ENCODE results near the gene ARHGAP9. TPM values are rescaled to one million over a fixed set of nuclear protein-coding genes. Genes with fewer than 3 reads are reported as not detected.
"Not testable (repeated sequence)": the region's sequence is repeated elsewhere in the genome, so short reads cannot be mapped to it uniquely, and the experiment has no call there.

The ARHGAP9 gene
- total RNA-seq, 1 experiment from 2014 or later: 0.92 TPM

GRCh38 chr12:57444744-57445143, 34.9 kb downstream of the ARHGAP9 start:
- Histone ChIP-seq H3K36me3 (ENCODE audit: control insufficient read depth, insufficient read depth, low read length) (no peaks in the 10 kb centered on the region), H3K27me3 (ENCODE audit: control insufficient read depth, insufficient read depth, low read length) (no peaks in the 10 kb centered on the region), H3K4me1 (ENCODE audit: control insufficient read depth, insufficient read depth, low read length) (no peaks in the 10 kb centered on the region), H3K27ac (ENCODE audit: low read length) (no peak overlapping the region), H3K4me3 (ENCODE audit: low read depth in 2 of 2, low read length in 2 of 2) (no peak overlapping the region), H3K9me3 (ENCODE audit: control insufficient read depth, insufficient read depth, low read depth, low read length) (no peaks in the 10 kb centered on the region)
- TF ChIP-seq SIN3A (IDR thresholded peaks at IDR 0.05; ENCODE audit: borderline replicate concordance, insufficient read depth, low read depth, low read length) (no peak), CTCF (IDR thresholded peaks at IDR 0.05) (no peak), TCF7L2 (IDR thresholded peaks at IDR 0.05; ENCODE audit: low read depth, low read length) (no peak), REST (IDR thresholded peaks at IDR 0.05; ENCODE audit: insufficient read depth in 1 of 2, low read depth in 2 of 2, low read length in 1 of 2) (no peak), POLR2AphosphoS5 (IDR thresholded peaks at IDR 0.05; ENCODE audit: low read depth, low read length) (no peak)
- ChIA-PET POLR2A (no interaction called here), CTCF (no interaction called here)
- intact Hi-C loops (cut with micrococcal nuclease; ENCODE audit: unreplicated experiment) (no loop called here), in situ Hi-C loops (cut with HindIII; ENCODE audit: low pct_unique_long_range_greater_than_20kb, low sequenced_read_pairs) (no loop called here)
- ATAC-seq (no peak), DNase-seq (ENCODE audit: low read depth, low spot score) (no peak)
- BruUV-seq (replicated peaks): no TSS peak

GRCh38 chr12:57444337-57444736, 35.3 kb downstream of the ARHGAP9 start:
- ATAC-seq; H3K27ac ChIP-seq (ENCODE audit: low read length); BruUV-seq (replicated peaks); H3K4me3 ChIP-seq (ENCODE audit: low read depth in 2 of 2, low read length in 2 of 2); H3K27me3 ChIP-seq (ENCODE audit: control insufficient read depth, insufficient read depth, low read length); H3K36me3 ChIP-seq (ENCODE audit: control insufficient read depth, insufficient read depth, low read length); H3K9me3 ChIP-seq (ENCODE audit: control insufficient read depth, insufficient read depth, low read depth, low read length); DNase-seq (ENCODE audit: low read depth, low spot score); H3K4me1 ChIP-seq (ENCODE audit: control insufficient read depth, insufficient read depth, low read length); intact Hi-C loops (cut with micrococcal nuclease; ENCODE audit: unreplicated experiment); CTCF ChIA-PET; in situ Hi-C loops (cut with HindIII; ENCODE audit: low pct_unique_long_range_greater_than_20kb, low sequenced_read_pairs); POLR2A ChIA-PET: not testable (repeated sequence)

- POLR2A ChIA-PET: no interaction called here
- Histone ChIP-seq H3K9me3 (ENCODE audit: control insufficient read depth, insufficient read depth, low read depth, low read length) (no peaks in the 10 kb centered on the region), H3K4me1 (ENCODE audit: control insufficient read depth, insufficient read depth, low read length) (no peaks in the 10 kb centered on the region), H3K36me3 (ENCODE audit: control insufficient read depth, insufficient read depth, low read length) (no peaks in the 10 kb centered on the region), H3K4me3 (ENCODE audit: low read depth in 2 of 2, low read length in 2 of 2) (no peak overlapping the region), H3K27me3 (ENCODE audit: control insufficient read depth, insufficient read depth, low read length) (no peaks in the 10 kb centered on the region), H3K27ac (ENCODE audit: low read length) (no peak overlapping the region)
- ATAC-seq (no peak), DNase-seq (ENCODE audit: low read depth, low spot score) (no peak)
- CTCF ChIA-PET: interaction anchor here (0.7 to 1.5 kb wide), 2 partner anchors 11 to 13 kb away, joined by 3 to 4 read pairs; partner anchors contain the start of gene INHBE
- TF ChIP-seq POLR2AphosphoS5 (IDR thresholded peaks at IDR 0.05; ENCODE audit: low read depth, low read length) (no peak), REST (IDR thresholded peaks at IDR 0.05; ENCODE audit: insufficient read depth in 1 of 2, low read depth in 2 of 2, low read length in 1 of 2) (no peak), TCF7L2 (IDR thresholded peaks at IDR 0.05; ENCODE audit: low read depth, low read length) (no peak), SIN3A (IDR thresholded peaks at IDR 0.05; ENCODE audit: borderline replicate concordance, insufficient read depth, low read depth, low read length) (no peak), CTCF (IDR thresholded peaks at IDR 0.05) (no peak)
- intact Hi-C loops (cut with micrococcal nuclease; ENCODE audit: unreplicated experiment): no loop called here
- no TSS peak for BruUV-seq (replicated peaks)
- in situ Hi-C loops (cut with HindIII; ENCODE audit: low pct_unique_long_range_greater_than_20kb, low sequenced_read_pairs): no loop called here
These were observed 37.7 kb downstream of the ARHGAP9 start for GRCh38 chr12:57441846-57442427.
